PC-3 (cell line): ENCODE data around the gene TMEM123. TPM values are rescaled to one million over a fixed set of nuclear protein-coding genes. Genes with fewer than 3 reads are reported as not detected.

Source experiments
- ATAC-seq: fragments of 200-7000 bp; cut with Tn5 transposase; 2 replicates; pipeline ENCODE4 v1.9.1; 2020; ENCODE audit warnings: mild to moderate bottlenecking, moderate library complexity
- BruUV-seq: library from RNA; stranded (reverse); fragments of 400-500 nt; replicated peaks from 2 replicates; lab custom pipeline; 2021; lab: Mats Ljungman, UMichigan
- CTCF ChIA-PET: fragments of 300-600 bp; sonication (Branson Sonifier 250); formaldehyde crosslinking; loops from one replicate; lab custom pipeline; 2022; ENCODE audit warnings: antibody characterized with exemption; lab: Charles Lee
- POLR2A ChIA-PET: fragments of 300-600 bp; sonication (Branson Sonifier 250); formaldehyde crosslinking; loops from one replicate; lab custom pipeline; 2022; ENCODE audit warnings: antibody characterized with exemption; ENCODE audit not compliant: unreplicated experiment; lab: Charles Lee
- DNase-seq: peaks from one replicate; pipeline ENCODE4 v3.0.0-alpha.2; 2015
- H2AFZ ChIP-seq: fragments of 300-600 bp; sonication (generic); 2 replicates; pipeline ENCODE4 v1.6.0; 2016; ENCODE audit warnings: antibody characterized with exemption, low read length
- H3F3A ChIP-seq: fragments of 300-600 bp; sonication (generic); one replicate; pipeline ENCODE4 v1.6.0; 2017; ENCODE audit warnings: antibody characterized with exemption, low read length, control low read depth, mild to moderate bottlenecking; ENCODE audit not compliant: unreplicated experiment
- H3K27ac ChIP-seq: fragments of 300-600 bp; sonication (generic); 2 replicates; pipeline ENCODE4 v1.5.1; 2016; ENCODE audit warnings: mild to moderate bottlenecking, low read length
- H3K27me3 ChIP-seq: fragments of 300-600 bp; sonication (generic); 2 replicates; pipeline ENCODE4 v1.6.1; 2016; ENCODE audit warnings: low read length, mixed read lengths
- H3K36me3 ChIP-seq: fragments of 300-600 bp; sonication (generic); 2 replicates; pipeline ENCODE4 v1.6.1; 2016; ENCODE audit warnings: low read depth, mixed run types, low read length, mixed read lengths
- H3K4me1 ChIP-seq: fragments of 300-600 bp; sonication (generic); 2 replicates; pipeline ENCODE4 v1.5.1; 2016; ENCODE audit warnings: low read length; ENCODE audit not compliant: insufficient read depth
- H3K4me2 ChIP-seq: fragments of 300-600 bp; sonication (generic); 2 replicates; pipeline ENCODE4 v1.6.0; 2016; ENCODE audit warnings: low read length
- H3K4me3 ChIP-seq: fragments of 300-600 bp; sonication (generic); 2 replicates; pipeline ENCODE4 v1.5.1; 2016; ENCODE audit warnings: mild to moderate bottlenecking, low read length, mixed read lengths
- H3K79me2 ChIP-seq: fragments of 300-600 bp; sonication (generic); 2 replicates; pipeline ENCODE4 v1.6.1; 2017; ENCODE audit warnings: low read length, mixed read lengths
- H3K9ac ChIP-seq: fragments of 300-600 bp; sonication (generic); 2 replicates; pipeline ENCODE4 v1.6.0; 2016; ENCODE audit warnings: mild to moderate bottlenecking, low read length
- H3K9me2 ChIP-seq: fragments of 300-600 bp; sonication (generic); replicated peaks from 2 replicates; pipeline ENCODE4 v1.6.1; 2016; ENCODE audit warnings: mixed run types, low read length, mixed read lengths
- H3K9me3 ChIP-seq: fragments of 300-600 bp; sonication (generic); 2 replicates; pipeline ENCODE4 v1.6.1; 2016; ENCODE audit warnings: low read length, mixed read lengths
- H4K20me1 ChIP-seq: fragments of 300-600 bp; sonication (generic); 2 replicates; pipeline ENCODE4 v1.6.1; 2016; ENCODE audit warnings: low read length, mixed read lengths
- CTCF ChIP-seq: fragments of 300-600 bp; sonication (generic); conservative IDR thresholded peaks from 2 replicates; pipeline ENCODE4 v1.5.1; 2017; ENCODE audit warnings: antibody characterized with exemption, low read depth, mild to moderate bottlenecking, low read length
- EZH2 ChIP-seq: fragments of 300-600 bp; sonication (generic); IDR thresholded peaks from one replicate; pipeline ENCODE4 v1.6.1; 2017; ENCODE audit warnings: antibody characterized with exemption, mild to moderate bottlenecking, low read length; ENCODE audit not compliant: unreplicated experiment
- EZH2phosphoT487 ChIP-seq: fragments of 300-600 bp; sonication (generic); IDR thresholded peaks from 2 replicates; pipeline ENCODE4 v1.6.1; 2018; ENCODE audit warnings: mild to moderate bottlenecking, antibody characterized with exemption, low read length, borderline replicate concordance
- intact Hi-C: fragments of 100-400 bp; cut with micrococcal nuclease; formaldehyde crosslinking; loops from 2 replicates; pipeline ENCODE4 v1.9.0; 2023
- total RNA-seq: library from RNA; depleted of rRNA; stranded (reverse); fragments of >200 nt; gene quantifications from 2 replicates; pipeline ENCODE4 v1.2.3, GENCODE V29; 2014

TMEM123 gene
- total RNA-seq, 1 experiment from 2014 or later = 163 TPM

- Histone ChIP-seq H3K27me3 (no peaks in the 10 kb centered on the region), H3K4me1 (no peaks in the 10 kb centered on the region), H3K9ac (no peak overlapping the region), H3K9me3 (no peaks in the 10 kb centered on the region), H3K9me2 (no peaks in the 10 kb centered on the region), H3K4me2 (no peak overlapping the region), H2AFZ (no peak overlapping the region), H3K79me2 (peaks cover 42% of the 10 kb centered on the region), H3K27ac (no peak overlapping the region), H3K4me3 (no peak overlapping the region), H3F3A (no peaks in the 10 kb centered on the region), H4K20me1 (no peaks in the 10 kb centered on the region; the same call in 1 of the 2 replicates), H3K36me3 (peaks cover 8% of the 10 kb centered on the region)
- intact Hi-C loops = no loop called here
- TF ChIP-seq EZH2phosphoT487 (no peak), CTCF (no peak), EZH2 (no peak)
- ATAC-seq (no peak), DNase-seq (no peak)
- ChIA-PET CTCF (no interaction called here), POLR2A (interaction anchor here (0.7 kb wide), 1 partner anchor 114 kb away, joined by 15 read pairs; no protein-coding TSS in a partner anchor)
- BruUV-seq = no TSS peak
These were observed 25.5 kb downstream of the TMEM123 start for GRCh38 chr11:102427068-102427467.

- Histone ChIP-seq H3K4me2 (no peak overlapping the region), H3K79me2 (peaks cover 46% of the 10 kb centered on the region), H3K4me3 (no peak overlapping the region), H3K9ac (no peak overlapping the region), H3K27me3 (no peaks in the 10 kb centered on the region), H3K36me3 (peaks cover 3% of the 10 kb centered on the region; the same call in 1 of the 2 replicates), H2AFZ (no peak overlapping the region), H3K9me3 (no peaks in the 10 kb centered on the region), H3K4me1 (no peaks in the 10 kb centered on the region), H3F3A (no peaks in the 10 kb centered on the region), H4K20me1 (no peaks in the 10 kb centered on the region; the same call in 1 of the 2 replicates), H3K9me2 (no peaks in the 10 kb centered on the region), H3K27ac (no peak overlapping the region)
- ChIA-PET POLR2A (interaction anchor here (0.7 kb wide), 2 partner anchors 114 to 512 kb away, joined by 15 to 49 read pairs; partner anchors contain the start of gene CEP126), CTCF (no interaction called here)
- DNase-seq = no peak
- no TSS peak for BruUV-seq
- TF ChIP-seq EZH2phosphoT487 = no peak
- TF ChIP-seq CTCF = no peak
- TF ChIP-seq EZH2 = no peak
- intact Hi-C loops = no loop called here
- no peak for ATAC-seq
These were observed 26.0 kb downstream of the TMEM123 start for GRCh38 chr11:102426570-102426969.

GRCh38 chr11:102426000-102426399, 26.6 kb downstream of the TMEM123 start:
- Histone ChIP-seq H4K20me1 (no peaks in the 10 kb centered on the region; the same call in 1 of the 2 replicates), H3K79me2 (peaks cover 45% of the 10 kb centered on the region)

More at GRCh38 chr11:102426000-102426399, 26.6 kb downstream of the TMEM123 start:
- ATAC-seq (no peak), DNase-seq (no peak)
- H3K36me3 ChIP-seq = no peaks in the 10 kb centered on the region
- H3K9me2 ChIP-seq = no peaks in the 10 kb centered on the region
- BruUV-seq = no TSS peak
- no peak overlapping the region for H3K9ac ChIP-seq
- no peaks in the 10 kb centered on the region for H3K9me3 ChIP-seq
- no peak overlapping the region for H2AFZ ChIP-seq
- no peak overlapping the region for H3K4me2 ChIP-seq
- TF ChIP-seq CTCF = no peak
- TF ChIP-seq EZH2 = no peak
- no peak for TF ChIP-seq EZH2phosphoT487
- no peaks in the 10 kb centered on the region for H3K4me1 ChIP-seq
- intact Hi-C loops = no loop called here
- no peak overlapping the region for H3K27ac ChIP-seq
- no peaks in the 10 kb centered on the region for H3F3A ChIP-seq
- H3K27me3 ChIP-seq = no peaks in the 10 kb centered on the region
- ChIA-PET POLR2A (interaction anchor here (0.7 kb wide), 1 partner anchor 511 kb away, joined by 49 read pairs; the partner anchor contains the start of gene CEP126), CTCF (no interaction called here)
- H3K4me3 ChIP-seq = no peak overlapping the region
